Left forelimb (tissue), 1 donor: ENCODE data around the gene SP3.

Experiments used
- DNase-seq: peaks from one replicate; pipeline ENCODE4 v3.0.0-alpha.2; 2018; ENCODE audit warnings: low spot score

SP3 gene

GRCh38 chr2:173942861-173943523, 22.2 kb downstream of the SP3 start:
- DNase-seq, result no peak

GRCh38 chr2:173941567-173941966, 23.6 kb downstream of the SP3 start:
- no peak for DNase-seq

- no peak for DNase-seq
Measured at GRCh38 chr2:173940208-173941020, 24.8 kb downstream of the SP3 start.

GRCh38 chr2:173938700-173939384, 26.3 kb downstream of the SP3 start:
- DNase-seq, result no peak

DNA sequence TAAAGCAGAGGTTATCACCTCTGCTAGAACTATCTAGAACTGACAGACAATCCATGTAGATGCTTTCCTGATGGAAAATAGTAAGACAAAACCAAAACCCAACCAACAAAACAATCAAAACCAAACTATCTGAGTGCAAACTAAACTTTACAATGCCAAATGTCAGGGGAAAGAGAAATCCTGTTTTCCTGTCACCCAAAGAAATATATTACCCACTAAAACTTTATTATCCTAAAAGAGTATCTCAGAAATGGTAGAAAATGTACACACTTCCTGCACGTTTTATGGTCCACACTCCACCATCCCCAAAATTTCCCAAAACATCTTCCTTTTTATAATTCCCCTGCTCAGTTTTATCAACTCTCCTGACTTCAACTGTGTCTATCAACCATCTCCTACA, 29.9 kb downstream of the SP3 start:
- DNase-seq, result no peak

DNA sequence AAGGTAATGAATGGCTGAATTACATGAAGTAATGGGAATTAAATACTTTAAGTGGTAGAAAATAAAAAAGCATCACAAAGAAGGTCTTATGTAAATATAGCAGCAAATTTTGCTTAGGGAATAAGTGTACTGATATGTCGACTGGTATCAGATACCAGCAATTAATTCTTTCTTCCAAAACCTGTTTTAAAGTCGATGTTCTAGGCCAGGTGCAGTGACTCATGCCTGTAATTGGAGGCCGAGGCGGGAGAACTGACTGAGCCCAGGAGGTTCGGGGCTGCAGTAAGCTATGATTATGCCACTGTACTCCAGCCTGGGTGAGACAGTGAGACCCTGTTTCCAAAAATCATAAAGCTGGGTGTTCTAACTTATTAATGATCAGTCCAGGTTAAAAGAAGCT, 30.3 kb downstream of the SP3 start:
- DNase-seq, result no peak

DNA sequence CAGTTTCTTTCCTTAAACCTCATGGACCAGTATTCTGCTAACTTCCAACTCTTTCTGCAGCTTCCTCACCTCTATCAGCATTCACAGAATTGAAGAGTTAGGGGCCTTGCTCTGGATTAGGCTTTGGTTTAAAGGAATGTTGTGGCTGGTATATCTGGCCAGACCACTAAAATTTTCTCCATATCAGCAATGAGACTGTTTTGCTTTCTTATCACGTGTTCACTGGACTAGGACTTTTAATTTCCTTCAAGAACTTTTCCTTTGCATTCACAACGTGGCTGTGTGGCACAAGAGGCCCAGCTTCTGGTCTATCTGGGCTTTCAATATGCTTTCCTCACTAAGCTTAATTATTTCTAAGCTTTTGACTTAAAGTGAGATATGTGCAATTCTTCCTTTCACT, 33.4 kb downstream of the SP3 start:
- no peak for DNase-seq

DNA sequence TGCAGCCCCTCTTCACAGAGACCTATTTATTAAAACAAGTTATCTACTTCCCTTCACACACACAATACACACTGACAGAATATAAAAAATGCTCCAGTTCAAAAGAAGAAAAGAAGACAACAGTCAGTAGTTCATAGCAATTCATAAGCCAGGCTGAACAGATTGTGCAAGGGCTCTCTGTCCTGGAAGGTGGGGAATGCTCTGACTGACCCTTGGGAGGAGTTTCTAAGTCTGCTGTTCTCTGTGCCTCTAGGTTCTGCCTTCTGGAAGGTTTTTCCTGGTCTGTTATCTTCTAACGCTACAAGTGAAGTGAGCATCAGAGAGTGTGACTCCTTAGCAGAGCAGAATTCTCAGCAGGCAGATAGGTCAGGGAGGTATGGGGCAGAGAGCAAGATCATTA, 35.7 kb downstream of the SP3 start:
- DNase-seq, result no peak

DNA sequence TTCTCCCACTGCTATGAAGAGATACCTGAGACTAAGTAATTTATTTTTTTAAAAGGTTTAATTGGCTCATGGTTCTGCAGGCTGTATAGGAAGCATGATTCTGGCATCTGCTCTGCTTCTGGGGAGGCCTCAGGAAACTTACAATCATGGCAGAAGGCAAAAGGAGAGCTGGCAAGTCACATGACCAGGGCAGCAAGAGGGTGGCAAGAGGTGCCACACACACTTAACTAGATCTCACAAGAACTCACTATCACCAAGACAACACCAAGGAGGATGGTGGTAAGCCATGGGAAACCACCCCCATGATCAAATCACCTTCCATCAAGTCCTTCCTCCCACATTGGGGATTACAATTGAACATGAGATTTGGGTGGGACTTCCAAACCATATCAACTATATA, 38.3 kb downstream of the SP3 start:
- DNase-seq, result no peak

DNA sequence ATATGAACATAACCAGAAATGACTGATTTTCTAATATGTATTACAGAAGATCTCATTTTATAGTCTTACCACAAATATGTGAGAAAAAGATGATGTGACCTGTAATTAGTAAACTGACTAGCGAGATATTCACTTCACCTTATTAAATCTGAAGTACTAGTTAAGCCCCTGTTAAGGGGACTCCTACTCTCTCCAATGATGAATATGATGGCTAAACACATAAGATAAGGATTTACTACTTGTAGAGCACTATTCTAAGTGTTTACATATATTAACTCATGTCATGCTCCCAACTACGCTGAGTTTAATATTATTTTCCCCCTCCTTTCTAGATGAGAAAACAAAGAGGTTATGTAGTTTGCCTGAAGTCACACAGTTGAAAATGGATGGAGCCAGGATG, 40.9 kb downstream of the SP3 start:
- no peak for DNase-seq

DNA sequence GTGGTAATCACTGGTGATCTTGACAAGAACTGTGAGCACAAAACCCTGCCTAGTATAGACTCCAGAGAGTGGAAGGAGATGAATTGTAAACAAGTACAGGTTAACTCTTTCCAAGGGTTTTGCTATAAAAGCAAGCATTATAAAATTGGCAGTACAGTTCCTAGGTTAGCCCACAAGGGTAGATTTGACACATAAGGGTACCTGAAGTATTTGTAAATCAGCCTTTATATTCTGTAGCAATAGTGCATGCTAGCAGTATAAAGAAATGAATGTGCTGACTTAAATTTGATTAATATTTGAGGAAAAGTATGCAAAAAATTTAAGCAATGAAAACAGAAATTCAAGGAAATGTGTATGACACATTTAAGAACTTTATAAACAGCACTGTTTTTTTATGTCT, 42.4 kb downstream of the SP3 start:
- no peak for DNase-seq

GRCh38 chr2:173922068-173922467, 43.1 kb downstream of the SP3 start:
- no peak for DNase-seq

DNA sequence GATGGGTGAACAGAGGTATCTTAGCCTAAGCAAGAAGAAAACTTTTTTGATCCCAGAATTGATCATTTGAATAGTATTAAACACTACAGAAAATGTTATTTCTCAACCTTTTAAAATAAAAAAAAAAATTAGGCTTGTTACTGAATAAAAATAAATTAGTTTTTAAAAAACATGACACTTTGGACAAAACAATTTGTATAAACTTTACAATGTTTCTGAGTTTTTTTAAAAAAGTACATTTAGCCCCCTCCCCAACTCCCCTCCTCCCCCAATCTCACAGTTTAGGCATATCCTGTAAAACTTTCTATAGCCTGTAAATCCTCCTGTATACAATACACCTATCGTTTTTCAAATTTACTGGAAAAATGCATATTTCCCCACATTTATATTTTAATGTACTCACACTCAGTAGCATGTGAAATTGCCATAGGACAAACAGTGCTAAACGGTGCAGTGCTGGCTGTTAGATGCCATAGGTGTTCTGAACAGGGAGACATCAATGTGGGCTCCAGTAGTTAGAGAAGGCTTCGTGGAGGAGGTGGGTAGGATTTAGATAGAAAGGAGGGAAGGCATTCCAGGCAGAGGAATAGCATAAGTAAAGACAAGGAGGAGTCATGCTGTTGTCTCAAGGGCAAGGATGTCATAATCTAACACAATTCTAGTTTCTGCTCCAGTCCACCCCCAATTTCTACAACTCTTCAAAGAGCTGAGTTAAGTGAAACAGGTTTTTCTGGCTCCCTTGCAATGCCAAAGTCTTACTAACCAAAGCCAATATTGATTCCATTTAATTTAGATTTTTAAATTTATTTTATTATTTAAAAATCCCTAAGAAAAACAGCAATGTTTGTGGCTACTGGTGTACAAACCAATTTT, 50.9 kb downstream of the SP3 start:
- DNase-seq, result no peak

DNA sequence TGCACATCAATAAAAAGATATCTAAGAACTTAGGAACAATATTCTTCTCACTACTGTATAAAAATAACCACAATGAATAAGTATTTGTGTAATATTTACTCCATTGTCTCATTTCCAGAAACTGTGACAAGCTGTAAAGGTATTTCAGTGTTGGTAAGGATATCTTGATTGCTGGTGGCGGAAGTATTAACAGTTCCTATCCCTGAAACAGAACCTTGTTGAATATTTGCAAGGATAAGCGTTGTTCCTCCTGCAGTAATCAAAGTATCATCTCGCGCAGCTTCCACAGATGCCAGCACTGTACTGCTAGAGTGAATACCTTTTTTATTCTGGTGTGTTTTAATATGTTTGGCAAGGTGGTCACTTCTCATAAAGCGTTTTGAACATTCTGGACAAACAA, 55.3 kb downstream of the SP3 start:
- DNase-seq, result no peak

- DNase-seq, result no peak
Measured at GRCh38 chr2:173906626-173907025, 58.5 kb downstream of the SP3 start.

DNA sequence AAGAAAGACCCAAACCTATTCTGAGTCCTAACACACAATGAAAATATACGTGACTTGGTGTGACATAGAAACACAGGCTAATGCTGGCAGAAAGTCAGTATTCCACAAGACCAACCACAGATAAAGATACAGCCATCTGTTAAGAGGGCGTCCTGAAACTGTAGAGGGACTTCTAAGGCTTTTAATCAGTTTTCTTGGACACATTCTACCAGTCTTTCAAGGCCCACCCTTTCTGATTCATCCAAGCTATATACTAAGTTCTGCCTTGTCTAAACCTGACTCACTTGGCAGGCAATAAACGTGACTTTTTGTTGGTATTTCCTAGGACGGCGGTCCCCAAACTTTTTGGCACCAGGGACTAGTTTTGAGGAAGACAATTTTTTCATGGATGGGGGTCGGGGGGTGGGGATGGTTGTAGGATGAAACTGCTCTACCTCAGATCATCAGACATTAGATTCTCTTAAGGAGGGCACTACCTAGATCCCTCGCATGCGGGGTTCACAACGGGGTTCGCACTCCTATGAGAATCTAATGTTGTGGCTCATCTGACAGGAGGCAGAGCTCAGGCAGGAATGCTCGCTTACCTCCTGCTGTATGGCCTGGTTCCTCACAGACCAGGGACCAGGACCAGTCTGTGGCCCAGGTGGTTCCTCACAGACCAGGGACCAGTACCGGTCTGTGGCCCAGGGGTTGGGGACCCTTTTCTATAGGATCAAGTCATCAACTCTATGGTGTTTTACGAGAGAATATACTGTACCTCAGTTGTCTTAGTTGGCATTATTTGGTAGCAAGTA, 61.4 kb downstream of the SP3 start:
- no peak for DNase-seq

DNA sequence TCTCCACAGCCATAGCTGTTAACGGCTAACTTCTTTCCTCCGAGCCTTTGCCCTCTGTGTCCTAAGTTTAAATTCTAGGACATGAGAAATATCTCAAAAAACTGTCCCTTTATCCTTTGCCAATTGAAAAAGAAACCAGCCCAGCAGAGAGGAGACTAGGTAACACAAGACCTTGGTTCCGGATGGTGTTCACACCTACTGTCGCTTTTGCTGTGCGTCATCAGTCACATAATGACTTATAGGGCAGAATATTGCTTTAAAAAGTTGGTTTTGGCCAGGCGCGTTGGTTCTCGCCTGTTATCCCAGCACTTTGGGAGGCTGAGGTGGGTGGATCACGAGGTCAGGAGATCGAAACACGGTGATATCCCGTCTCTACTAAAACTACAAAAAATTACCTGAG, 66.2 kb downstream of the SP3 start:
- DNase-seq, result no peak

- no peak for DNase-seq
Measured at GRCh38 chr2:173898178-173898668, 67.0 kb downstream of the SP3 start.

DNA sequence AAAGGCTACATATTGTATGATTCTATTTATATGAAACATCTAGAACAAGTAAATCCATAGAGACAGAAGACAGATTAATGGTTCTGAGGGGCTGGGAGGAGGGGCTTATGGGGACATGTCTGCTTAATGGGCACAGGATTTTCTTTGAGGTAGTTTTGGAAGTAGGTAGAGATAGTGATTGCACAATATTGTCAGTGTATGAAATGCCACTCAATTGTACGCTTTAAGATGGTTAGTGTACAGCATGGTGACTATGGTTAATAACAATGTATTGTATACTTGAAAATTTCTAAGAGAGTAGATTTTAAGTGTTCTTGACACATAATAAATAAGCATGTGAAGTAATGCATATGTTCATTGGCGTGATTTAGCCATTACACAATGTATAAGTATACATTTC, 68.4 kb downstream of the SP3 start:
- no peak for DNase-seq

DNA sequence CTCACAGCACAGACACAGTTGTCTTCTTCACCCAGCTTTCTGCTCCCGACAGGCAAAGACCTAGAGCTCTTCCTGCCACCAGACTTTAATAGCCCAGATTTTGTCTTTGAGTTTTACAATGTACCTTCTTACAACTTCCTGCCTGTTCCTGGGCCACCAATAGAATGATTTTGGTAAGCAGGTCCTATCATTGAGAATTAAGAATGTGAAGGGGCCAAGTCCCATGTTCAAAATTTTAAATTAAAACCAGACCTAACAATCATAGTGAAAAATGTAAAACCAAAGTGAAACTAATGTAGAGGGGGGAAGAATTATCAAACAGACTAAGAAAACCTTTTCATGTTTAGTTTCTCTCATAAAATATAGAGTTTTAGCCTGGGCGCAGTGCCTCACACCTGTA, 72.8 kb downstream of the SP3 start:
- DNase-seq, result no peak

- DNase-seq, result no peak
Measured at GRCh38 chr2:173891315-173892037, 73.7 kb downstream of the SP3 start.
